ENCODE data around the gene C1RL. TPM values are rescaled to one million over a fixed set of nuclear protein-coding genes. Genes with fewer than 3 reads are reported as not detected.
A peak's percentile ranks its signal among the peaks of the same experiment; 100 is the strongest.

C1RL gene
- total RNA-seq, 4 donors from 2014 or later, result 15.4 to 121 (median 37.4) TPM

- H3K27ac ChIP-seq, result peak overlapping the region in 1 of 2 donors; percentile 80
- H3K9me3 ChIP-seq, result no peaks in the 10 kb centered on the region
- H3K36me3 ChIP-seq, result no peaks in the 10 kb centered on the region
- DNase-seq, result no peak
- no peak overlapping the region for H3K4me3 ChIP-seq
- no peaks in the 10 kb centered on the region for H3K4me1 ChIP-seq
- H3K27me3 ChIP-seq, result no peaks in the 10 kb centered on the region
- TF ChIP-seq CTCF (IDR thresholded peaks at IDR 0.05), result no peak
- TF ChIP-seq POLR2A (IDR thresholded peaks at IDR 0.05), result no peak
- intact Hi-C loops (cut with DNase I; ENCODE audit: low total_unique reads), result no loop called here
Measured at GRCh38 chr12:7078163-7078562, 30.9 kb downstream of the C1RL start.

- H3K27me3 ChIP-seq, result no peaks in the 10 kb centered on the region
- intact Hi-C loops (cut with DNase I; ENCODE audit: low total_unique reads), result no loop called here
- H3K9me3 ChIP-seq, result no peaks in the 10 kb centered on the region
- no peak for DNase-seq
- no peaks in the 10 kb centered on the region for H3K4me1 ChIP-seq
- no peak overlapping the region for H3K27ac ChIP-seq
- no peaks in the 10 kb centered on the region for H3K36me3 ChIP-seq
- TF ChIP-seq POLR2A (IDR thresholded peaks at IDR 0.05) (no peak), CTCF (IDR thresholded peaks at IDR 0.05) (no peak)
- H3K4me3 ChIP-seq, result no peak overlapping the region
Measured at GRCh38 chr12:7076493-7076892, 32.5 kb downstream of the C1RL start.

GRCh38 chr12:7075939-7076338 is 33.1 kb downstream of the C1RL start:
- Histone ChIP-seq H3K4me1 (no peaks in the 10 kb centered on the region), H3K27ac (no peak overlapping the region), H3K27me3 (no peaks in the 10 kb centered on the region), H3K4me3 (no peak overlapping the region), H3K36me3 (no peaks in the 10 kb centered on the region), H3K9me3 (no peaks in the 10 kb centered on the region)
- no peak for TF ChIP-seq CTCF (IDR thresholded peaks at IDR 0.05)
- no peak for TF ChIP-seq POLR2A (IDR thresholded peaks at IDR 0.05)
- intact Hi-C loops (cut with DNase I; ENCODE audit: low total_unique reads), result no loop called here
- no peak for DNase-seq

- H3K4me3 ChIP-seq, result no peak overlapping the region
- intact Hi-C loops (cut with DNase I; ENCODE audit: low total_unique reads), result no loop called here
- DNase-seq, result no peak
- no peaks in the 10 kb centered on the region for H3K9me3 ChIP-seq
- H3K36me3 ChIP-seq, result no peaks in the 10 kb centered on the region
- H3K27ac ChIP-seq, result no peak overlapping the region
- H3K27me3 ChIP-seq, result no peaks in the 10 kb centered on the region
- no peaks in the 10 kb centered on the region for H3K4me1 ChIP-seq
- no peak for TF ChIP-seq POLR2A (IDR thresholded peaks at IDR 0.05)
- TF ChIP-seq CTCF (IDR thresholded peaks at IDR 0.05), result no peak
Measured at GRCh38 chr12:7075518-7075917, 33.5 kb downstream of the C1RL start.

GRCh38 chr12:7073946-7074345 is 35.1 kb downstream of the C1RL start:
- TF ChIP-seq CTCF (IDR thresholded peaks at IDR 0.05) (no peak), POLR2A (IDR thresholded peaks at IDR 0.05) (no peak)
- no peaks in the 10 kb centered on the region for H3K36me3 ChIP-seq
- H3K9me3 ChIP-seq, result no peaks in the 10 kb centered on the region
- H3K4me1 ChIP-seq, result no peaks in the 10 kb centered on the region
- no peaks in the 10 kb centered on the region for H3K27me3 ChIP-seq
- H3K27ac ChIP-seq, result no peak overlapping the region
- intact Hi-C loops (cut with DNase I; ENCODE audit: low total_unique reads), result no loop called here
- H3K4me3 ChIP-seq, result no peak overlapping the region
- DNase-seq, result no peak

Measured in uterus (tissue), 4 donors.